Loucy (cell line): ENCODE results near the gene GNAO1.

Experiments
- CTCF ChIP-seq: fragments of 200-600 bp; sonication (generic); conservative IDR thresholded peaks from 2 replicates; pipeline ENCODE4 v1.5.1; 2014; ENCODE audit warnings: mild to moderate bottlenecking, antibody characterized with exemption, low read length
- EZH2phosphoT487 ChIP-seq: fragments of 200-600 bp; IDR thresholded peaks from 2 replicates; pipeline ENCODE4 v1.6.1; 2018; ENCODE audit warnings: antibody characterized with exemption, mild to moderate bottlenecking, moderate library complexity, borderline replicate concordance

GRCh38 chr16:56261656-56262055, 70.4 kb downstream of the GNAO1 start:
- no peak for TF ChIP-seq CTCF
- no peak for TF ChIP-seq EZH2phosphoT487
